GM19099 (cell line): Measurements from ENCODE around the gene DUSP23.

Experiments
- POLR2A ChIP-seq: IDR thresholded peaks from 3 replicates; pipeline ENCODE4 v1.6.1; 2011; ENCODE audit warnings: low read depth; ENCODE audit not compliant: insufficient read length; ENCODE audit errors: extremely low read depth

DUSP23 gene

GRCh38 chr1:159803956-159804689, 23.4 kb downstream of the DUSP23 start:
- TF ChIP-seq POLR2A, result no peak

- no peak for TF ChIP-seq POLR2A
Observed at GRCh38 chr1:159804924-159805323, 24.2 kb downstream of the DUSP23 start.

- TF ChIP-seq POLR2A, result no peak
Observed at GRCh38 chr1:159815926-159816325, 35.2 kb downstream of the DUSP23 start.

GRCh38 chr1:159817276-159818041, 36.7 kb downstream of the DUSP23 start:
- TF ChIP-seq POLR2A, result no peak

GRCh38 chr1:159821171-159821867, 40.6 kb downstream of the DUSP23 start:
- TF ChIP-seq POLR2A, result no peak

GRCh38 chr1:159823406-159823805, 42.6 kb downstream of the DUSP23 start:
- TF ChIP-seq POLR2A, result no peak

GRCh38 chr1:159825564-159825963, 44.8 kb downstream of the DUSP23 start:
- TF ChIP-seq POLR2A, result no peak

- TF ChIP-seq POLR2A, result no peak
Observed at GRCh38 chr1:159826441-159827101, 45.8 kb downstream of the DUSP23 start, which contains the start of gene SLAMF8. Gene SLAMF8 (plus strand): TSS chr1:159826873. CDS start chr1:159826899, 26 bp downstream.

GRCh38 chr1:159827102-159827490, 46.3 kb downstream of the DUSP23 start:
- TF ChIP-seq POLR2A, result no peak

GRCh38 chr1:159827549-159827948, 46.8 kb downstream of the DUSP23 start:
- TF ChIP-seq POLR2A, result no peak

GRCh38 chr1:159828176-159828575, 47.4 kb downstream of the DUSP23 start:
- no peak for TF ChIP-seq POLR2A

- TF ChIP-seq POLR2A, result no peak
Observed at GRCh38 chr1:159828581-159829272, 48.0 kb downstream of the DUSP23 start.

- TF ChIP-seq POLR2A, result no peak
Observed at GRCh38 chr1:159829273-159829634, 48.5 kb downstream of the DUSP23 start.

- TF ChIP-seq POLR2A, result no peak
Observed at GRCh38 chr1:159829822-159830465, 49.2 kb downstream of the DUSP23 start.
